HCT116 (cell line): ENCODE results near the gene ARHGEF35.
"Not testable (repeated sequence)": the region's sequence is repeated elsewhere in the genome, so short reads cannot be mapped to it uniquely, and the experiment has no call there.

Experiments
- ATF3 ChIP-seq: IDR thresholded peaks from 2 replicates; pipeline ENCODE4 v1.6.1; 2012
- CTCF ChIP-seq, 3 experiments: fragments of 200-600 bp in 1 of 3; sonication (generic) in 1 of 3; IDR thresholded peaks in 2 of 3; conservative IDR thresholded peaks in 1 of 3; 2 replicates each; pipeline ENCODE4 v1.5.1; 2012 to 2017; ENCODE audit warnings: low read depth in 2 of 3, low read length in 2 of 3, antibody characterized with exemption in 1 of 3, borderline replicate concordance in 1 of 3, control low read depth in 1 of 3, mild to moderate bottlenecking in 1 of 3, mixed read lengths in 1 of 3, mixed run types in 1 of 3, moderate library complexity in 1 of 3; ENCODE audit not compliant: insufficient read depth in 1 of 3
- EGR1 ChIP-seq: IDR thresholded peaks from 2 replicates; pipeline ENCODE4 v1.6.1; 2012; ENCODE audit warnings: low read depth
- EZH2 ChIP-seq: fragments of 200-600 bp; sonication (generic); IDR thresholded peaks from 2 replicates; pipeline ENCODE4 v1.6.1; 2017; ENCODE audit warnings: antibody characterized with exemption, mixed run types
- EZH2phosphoT487 ChIP-seq: fragments of 200-600 bp; IDR thresholded peaks from 2 replicates; pipeline ENCODE4 v1.6.1; 2018; ENCODE audit warnings: antibody characterized with exemption, borderline replicate concordance
- FOSL1 ChIP-seq: IDR thresholded peaks from 2 replicates; pipeline ENCODE4 v1.6.1; 2012; ENCODE audit warnings: low read depth
- JUND ChIP-seq: IDR thresholded peaks from 2 replicates; pipeline ENCODE4 v1.6.1; 2012
- POLR2A ChIP-seq: IDR thresholded peaks from 2 replicates; pipeline ENCODE4 v1.7.0; 2011; ENCODE audit warnings: borderline replicate concordance; ENCODE audit not compliant: insufficient read depth, insufficient read length; ENCODE audit errors: extremely low read depth
- POLR2AphosphoS5 ChIP-seq: IDR thresholded peaks from 2 replicates; pipeline ENCODE4 v1.6.1; 2011; ENCODE audit warnings: mild to moderate bottlenecking, low read depth, low read length, moderate library complexity
- RAD21 ChIP-seq: IDR thresholded peaks from 2 replicates; pipeline ENCODE4 v1.6.1; 2012; ENCODE audit warnings: low read depth, mild to moderate bottlenecking
- REST ChIP-seq: IDR thresholded peaks from 2 replicates; pipeline ENCODE4 v1.6.1; 2012; ENCODE audit warnings: low read depth
- SIN3A ChIP-seq: IDR thresholded peaks from 2 replicates; pipeline ENCODE4 v1.6.1; 2012; ENCODE audit warnings: low read depth
- ZFX ChIP-seq: fragments of 450-650 bp; IDR thresholded peaks from 2 replicates; pipeline ENCODE4 v1.6.1; 2017
- ZNF274 ChIP-seq: fragments of 200-500 bp; sonication (Bioruptor generic); IDR thresholded peaks from 2 replicates; pipeline ENCODE4 v1.6.1; 2014; ENCODE audit warnings: mild to moderate bottlenecking, low read depth, low read length, inconsistent platforms

DNA sequence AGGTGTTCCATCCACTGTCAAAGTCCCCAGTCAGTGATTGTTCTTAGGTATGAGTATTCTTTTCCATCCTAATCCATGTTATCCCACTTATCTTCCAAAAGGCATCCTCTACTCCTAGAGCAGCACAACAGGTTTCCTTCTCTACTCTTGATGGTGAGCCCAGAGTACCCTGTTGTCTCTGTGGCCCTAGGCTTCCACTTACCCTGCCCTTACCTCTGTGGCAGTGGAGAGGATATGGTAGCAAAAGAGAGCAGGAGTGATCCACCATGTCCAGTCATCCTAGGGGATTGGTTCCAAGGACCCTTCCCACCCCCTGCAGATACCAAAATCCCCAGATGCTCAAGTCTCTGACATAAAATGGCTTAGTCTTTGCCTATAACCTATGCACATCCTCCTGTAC, 21.6 kb upstream of the ARHGEF35 start:
- not testable (repeated sequence) for TF ChIP-seq POLR2AphosphoS5; ZNF274; EGR1; CTCF (IDR thresholded peaks at IDR 0.05 in 2 of 3, conservative IDR thresholded peaks at IDR 0.05 in 1 of 3; ENCODE audit: borderline replicate concordance in 1 of 3, insufficient read depth in 1 of 3, low read depth in 2 of 3, low read length in 2 of 3); EZH2; POLR2A; ZFX; REST; ATF3; FOSL1; JUND; RAD21; EZH2phosphoT487; SIN3A
